Osteoblast (primary cell): ENCODE measurements around the gene GPRIN1. TPM values are rescaled to one million over a fixed set of nuclear protein-coding genes. Genes with fewer than 3 reads are reported as not detected.

ENCODE experiments used
- DNase-seq: peaks from one replicate; pipeline ENCODE4 v3.0.0; 2011; ENCODE audit warnings: low spot score, mixed read lengths; ENCODE audit not compliant: insufficient read length; ENCODE audit errors: missing footprints
- H2AFZ ChIP-seq: 2 replicates; pipeline ENCODE4 v1.6.0; 2011; ENCODE audit warnings: mild to moderate bottlenecking, low read length
- H3K27ac ChIP-seq: 2 replicates; pipeline ENCODE4 v1.5.1; 2011; ENCODE audit warnings: mild to moderate bottlenecking, low read depth, low read length, moderate library complexity
- H3K27me3 ChIP-seq: 2 replicates; pipeline ENCODE4 v1.6.0; 2012; ENCODE audit warnings: mild to moderate bottlenecking, control low read depth, inconsistent platforms, low read length, moderate library complexity; ENCODE audit not compliant: insufficient read depth
- H3K36me3 ChIP-seq: 2 replicates; pipeline ENCODE4 v1.5.1; 2011; ENCODE audit warnings: mild to moderate bottlenecking, low read length, control low read depth, moderate library complexity; ENCODE audit not compliant: insufficient read depth
- H3K4me1 ChIP-seq: 2 replicates; pipeline ENCODE4 v1.5.1; 2011; ENCODE audit warnings: mild to moderate bottlenecking, low read length, control low read depth, moderate library complexity; ENCODE audit not compliant: insufficient read depth
- H3K4me2 ChIP-seq: 2 replicates; pipeline ENCODE4 v1.6.0; 2011; ENCODE audit warnings: mild to moderate bottlenecking, low read length; ENCODE audit not compliant: insufficient read depth
- H3K4me3 ChIP-seq: fragments of 200-600 bp; sonication (generic); 3 replicates; pipeline ENCODE4 v1.5.1; 2012; ENCODE audit warnings: mild to moderate bottlenecking, low read length, inconsistent platforms; ENCODE audit not compliant: insufficient read depth
- H3K79me2 ChIP-seq: 2 replicates; pipeline ENCODE4 v1.6.0; 2012; ENCODE audit warnings: mild to moderate bottlenecking, low read length, control low read depth, inconsistent platforms; ENCODE audit not compliant: insufficient read depth
- H3K9me3 ChIP-seq: 2 replicates; pipeline ENCODE4 v1.5.1; 2011; ENCODE audit warnings: low read depth, low read length, control low read depth
- H4K20me1 ChIP-seq: 2 replicates; pipeline ENCODE4 v1.6.0; 2012; ENCODE audit warnings: mild to moderate bottlenecking, low read length, control low read depth; ENCODE audit not compliant: insufficient read depth
- total RNA-seq: library from RNA; depleted of rRNA; stranded (reverse); fragments of >200 nt; gene quantifications from 2 replicates; pipeline ENCODE4 v1.2.3, GENCODE V29; 2012
- TF ChIP-seq, protein P1 (sequence below): IDR thresholded peaks from 2 replicates; pipeline ENCODE4 v1.5.1; 2011; ENCODE audit warnings: mild to moderate bottlenecking, low read depth, low read length, moderate library complexity; ENCODE audit errors: extremely low read depth

Gene GPRIN1
- total RNA-seq, 1 donor, result 1.8 TPM

DNA sequence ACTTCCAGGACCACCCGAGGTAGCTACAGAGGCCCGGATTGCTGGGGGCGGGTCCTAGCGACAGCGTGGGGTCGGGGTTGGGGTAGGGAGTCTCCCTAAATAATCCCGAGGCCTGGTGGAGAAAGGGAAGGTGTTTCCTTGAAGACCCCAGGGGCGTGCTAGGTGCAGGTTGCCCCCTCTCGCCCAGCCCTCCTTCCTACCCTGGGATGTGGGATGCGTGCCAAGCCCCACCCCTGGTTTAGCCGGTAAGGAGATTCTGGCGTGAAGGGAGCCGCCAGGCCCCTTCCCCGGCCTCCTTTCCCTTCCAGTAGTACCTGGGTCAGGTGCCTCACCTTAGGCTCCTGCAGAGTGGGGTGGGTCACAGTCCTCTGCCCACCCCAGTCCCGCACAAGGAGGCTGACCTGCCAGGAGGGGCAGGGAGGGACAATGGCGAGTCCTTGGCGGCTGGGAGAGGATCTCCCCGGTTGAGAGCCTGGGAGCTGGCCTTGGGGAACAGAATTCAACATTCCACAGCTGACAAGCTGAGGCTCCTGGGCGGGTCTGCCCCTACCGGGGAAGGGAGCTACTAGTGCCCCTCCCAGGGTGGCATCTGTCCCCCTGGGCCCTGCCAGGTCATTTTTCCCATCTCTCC, 38.0 kb upstream of the GPRIN1 start:
- no peaks in the 10 kb centered on the region for H3K9me3 ChIP-seq
- peak overlapping the region; percentile 61 for H3K27ac ChIP-seq
- TF ChIP-seq, protein P1, sequence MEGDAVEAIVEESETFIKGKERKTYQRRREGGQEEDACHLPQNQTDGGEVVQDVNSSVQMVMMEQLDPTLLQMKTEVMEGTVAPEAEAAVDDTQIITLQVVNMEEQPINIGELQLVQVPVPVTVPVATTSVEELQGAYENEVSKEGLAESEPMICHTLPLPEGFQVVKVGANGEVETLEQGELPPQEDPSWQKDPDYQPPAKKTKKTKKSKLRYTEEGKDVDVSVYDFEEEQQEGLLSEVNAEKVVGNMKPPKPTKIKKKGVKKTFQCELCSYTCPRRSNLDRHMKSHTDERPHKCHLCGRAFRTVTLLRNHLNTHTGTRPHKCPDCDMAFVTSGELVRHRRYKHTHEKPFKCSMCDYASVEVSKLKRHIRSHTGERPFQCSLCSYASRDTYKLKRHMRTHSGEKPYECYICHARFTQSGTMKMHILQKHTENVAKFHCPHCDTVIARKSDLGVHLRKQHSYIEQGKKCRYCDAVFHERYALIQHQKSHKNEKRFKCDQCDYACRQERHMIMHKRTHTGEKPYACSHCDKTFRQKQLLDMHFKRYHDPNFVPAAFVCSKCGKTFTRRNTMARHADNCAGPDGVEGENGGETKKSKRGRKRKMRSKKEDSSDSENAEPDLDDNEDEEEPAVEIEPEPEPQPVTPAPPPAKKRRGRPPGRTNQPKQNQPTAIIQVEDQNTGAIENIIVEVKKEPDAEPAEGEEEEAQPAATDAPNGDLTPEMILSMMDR, result no peak
- H2AFZ ChIP-seq, result peak overlapping the region; percentile 93
- H3K4me3 ChIP-seq, result peak overlapping the region; percentile 91
- H4K20me1 ChIP-seq, result peaks cover 34% of the 10 kb centered on the region
- H3K36me3 ChIP-seq, result no peaks in the 10 kb centered on the region
- peaks cover 13% of the 10 kb centered on the region for H3K4me1 ChIP-seq
- peak overlapping the region; percentile 88 for H3K4me2 ChIP-seq
- peak; percentile 92 for DNase-seq
- H3K79me2 ChIP-seq, result peaks cover 39% of the 10 kb centered on the region
- H3K27me3 ChIP-seq, result no peaks in the 10 kb centered on the region

DNA sequence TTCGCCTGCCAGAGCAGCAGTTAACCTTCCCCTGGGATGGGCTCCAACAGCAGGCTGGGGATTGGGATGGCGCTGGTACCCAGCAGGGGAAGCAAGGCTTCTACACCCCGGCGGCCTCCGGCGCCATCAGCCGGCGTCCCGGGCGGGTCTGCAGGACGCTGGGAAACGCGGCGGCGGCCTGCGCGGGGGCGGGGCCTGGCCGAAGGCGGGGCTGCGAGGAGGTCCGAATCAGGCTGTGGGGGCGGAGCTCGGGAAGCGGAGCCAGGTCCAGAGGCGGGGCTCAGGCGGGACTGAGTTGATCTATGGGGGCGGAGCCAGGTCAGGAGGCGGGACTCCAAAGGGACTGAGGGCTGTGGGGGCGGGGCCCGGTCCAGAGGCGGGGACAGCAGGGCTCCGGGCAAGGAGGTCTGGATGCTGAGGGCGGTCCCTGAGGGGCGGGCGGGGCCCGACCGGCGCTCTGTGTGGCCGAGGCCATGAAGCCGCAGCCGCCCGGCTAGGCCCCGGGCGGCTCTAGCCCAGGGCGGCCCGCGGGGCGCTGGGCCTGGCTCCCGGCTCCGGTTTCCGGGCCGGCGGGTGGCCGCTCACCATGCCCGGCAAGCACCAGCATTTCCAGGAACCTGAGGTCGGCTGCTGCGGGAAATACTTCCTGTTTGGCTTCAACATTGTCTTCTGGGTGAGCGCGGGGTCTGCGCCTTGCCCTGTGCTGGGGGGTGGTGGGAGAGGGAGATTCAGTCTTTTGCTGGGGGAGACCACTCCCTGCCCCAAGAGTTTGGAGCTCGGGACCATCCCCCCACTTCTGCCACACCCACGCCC, 37.3 kb upstream of the GPRIN1 start, which contains the start of gene TSPAN17:
TSPAN17 (plus strand) TSS at position 455 of the 813 bp plus-strand sequence; CDS start at position 587, 132 bp downstream.
- Histone ChIP-seq H3K27me3 (no peaks in the 10 kb centered on the region), H3K36me3 (no peaks in the 10 kb centered on the region), H3K4me3 (peak within 1 kb of the TSS; percentile 91), H4K20me1 (peaks cover 27% of the 10 kb centered on the region), H3K4me1 (peaks cover 12% of the 10 kb centered on the region), H2AFZ (peak within 1 kb of the TSS; percentile 94), H3K27ac (peak within 1 kb of the TSS; percentile 61), H3K4me2 (peak within 1 kb of the TSS; percentile 88), H3K79me2 (peaks cover 39% of the 10 kb centered on the region), H3K9me3 (no peaks in the 10 kb centered on the region)
- peak; percentile 100 for DNase-seq
- TF ChIP-seq, protein P1, result peak; percentile 18

DNA sequence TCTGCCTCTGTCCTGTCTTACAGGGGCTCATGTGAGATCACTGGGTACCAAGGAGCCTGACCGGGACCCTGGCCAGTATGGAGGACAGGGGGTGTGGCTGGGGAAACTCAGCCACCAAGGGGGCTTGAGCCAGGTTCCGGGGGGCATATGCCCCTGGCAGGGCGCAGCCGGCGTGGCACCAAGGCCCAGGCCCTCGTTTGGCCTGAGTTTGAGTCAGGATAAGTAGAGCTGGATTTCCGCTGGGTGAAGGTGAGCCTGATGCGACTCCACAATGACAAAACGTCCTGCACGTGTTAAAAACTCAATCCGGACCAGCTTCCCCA, 36.7 kb upstream of the GPRIN1 start:
- Histone ChIP-seq H3K79me2 (peaks cover 36% of the 10 kb centered on the region), H3K36me3 (no peaks in the 10 kb centered on the region), H3K4me3 (peak overlapping the region; percentile 91), H3K4me2 (peak overlapping the region; percentile 88), H3K27me3 (no peaks in the 10 kb centered on the region), H3K9me3 (no peaks in the 10 kb centered on the region), H2AFZ (peak overlapping the region; percentile 94), H4K20me1 (peaks cover 23% of the 10 kb centered on the region), H3K4me1 (peaks cover 12% of the 10 kb centered on the region), H3K27ac (peak overlapping the region; percentile 36)
- TF ChIP-seq, protein P1, result no peak
- DNase-seq, result no peak
